ENCODE data around the gene GCM1.

DNA sequence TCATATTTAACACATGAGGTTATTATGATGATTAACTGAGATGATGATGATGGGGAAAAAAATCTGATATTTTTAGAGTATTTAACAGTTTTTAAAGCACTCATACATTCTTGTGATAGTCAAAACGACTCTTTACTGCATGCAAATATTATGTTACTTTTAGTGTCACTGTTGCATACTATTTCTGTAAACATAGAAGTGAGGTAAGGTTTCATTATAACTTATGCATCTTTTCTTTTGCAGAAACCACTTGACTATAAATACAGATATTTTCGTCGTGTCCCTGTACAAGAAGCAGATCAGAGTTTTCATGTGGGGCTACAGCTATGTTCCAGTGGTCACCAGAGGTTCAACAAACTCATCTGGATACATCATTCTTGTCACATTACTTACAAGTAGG lies 53.4 kb downstream of the GCM1 start:
- TF ChIP-seq EZH2 (IDR thresholded peaks at IDR 0.05; ENCODE audit: borderline replicate concordance, low read depth, low read length, poor library complexity, severe bottlenecking) = no peak
- TF ChIP-seq, protein P1, sequence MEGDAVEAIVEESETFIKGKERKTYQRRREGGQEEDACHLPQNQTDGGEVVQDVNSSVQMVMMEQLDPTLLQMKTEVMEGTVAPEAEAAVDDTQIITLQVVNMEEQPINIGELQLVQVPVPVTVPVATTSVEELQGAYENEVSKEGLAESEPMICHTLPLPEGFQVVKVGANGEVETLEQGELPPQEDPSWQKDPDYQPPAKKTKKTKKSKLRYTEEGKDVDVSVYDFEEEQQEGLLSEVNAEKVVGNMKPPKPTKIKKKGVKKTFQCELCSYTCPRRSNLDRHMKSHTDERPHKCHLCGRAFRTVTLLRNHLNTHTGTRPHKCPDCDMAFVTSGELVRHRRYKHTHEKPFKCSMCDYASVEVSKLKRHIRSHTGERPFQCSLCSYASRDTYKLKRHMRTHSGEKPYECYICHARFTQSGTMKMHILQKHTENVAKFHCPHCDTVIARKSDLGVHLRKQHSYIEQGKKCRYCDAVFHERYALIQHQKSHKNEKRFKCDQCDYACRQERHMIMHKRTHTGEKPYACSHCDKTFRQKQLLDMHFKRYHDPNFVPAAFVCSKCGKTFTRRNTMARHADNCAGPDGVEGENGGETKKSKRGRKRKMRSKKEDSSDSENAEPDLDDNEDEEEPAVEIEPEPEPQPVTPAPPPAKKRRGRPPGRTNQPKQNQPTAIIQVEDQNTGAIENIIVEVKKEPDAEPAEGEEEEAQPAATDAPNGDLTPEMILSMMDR (conservative IDR thresholded peaks at IDR 0.05; ENCODE audit: low read depth, low read length) = no peak
